GM12878 (cell line): ENCODE data around the gene PSMC4.

Source experiments
- EP300 ChIP-seq, 2 experiments: fragments of 150-350 bp in 1 of 2; IDR thresholded peaks; 2 replicates each; pipeline ENCODE4 v1.6.1; 2011 to 2012; ENCODE audit warnings: low read depth in 2 of 2, low read length in 2 of 2, borderline replicate concordance in 1 of 2, improper control_type of control experiment in 1 of 2, inconsistent platforms in 1 of 2; ENCODE audit not compliant: control insufficient read depth in 1 of 2
- TAF1 ChIP-seq: IDR thresholded peaks from 2 replicates; pipeline ENCODE4 v1.6.1; 2011; ENCODE audit warnings: mild to moderate bottlenecking, low read depth, low read length, borderline replicate concordance
- TF ChIP-seq, protein P1 (sequence below), 3 experiments: IDR thresholded peaks in 2 of 3; conservative IDR thresholded peaks in 1 of 3; 2 replicates each; pipeline ENCODE4 v1.5.1; 2011; ENCODE audit warnings: low read depth in 3 of 3, low read length in 3 of 3, mild to moderate bottlenecking in 3 of 3, control low read depth in 2 of 3, moderate library complexity in 2 of 3, inconsistent platforms in 1 of 3, mixed read lengths in 1 of 3; ENCODE audit not compliant: control insufficient read depth in 2 of 3, insufficient read depth in 1 of 3; ENCODE audit errors: extremely low read depth in 1 of 3
- TF ChIP-seq, protein P2 (sequence below): IDR thresholded peaks from 2 replicates; pipeline ENCODE4 v1.6.1; 2012; ENCODE audit warnings: mild to moderate bottlenecking, low read depth, low read length
- TF ChIP-seq, protein P3 (sequence below): IDR thresholded peaks from 2 replicates; pipeline ENCODE4 v1.6.1; 2012; ENCODE audit warnings: low read depth, low read length, improper control_type of control experiment

DNA sequence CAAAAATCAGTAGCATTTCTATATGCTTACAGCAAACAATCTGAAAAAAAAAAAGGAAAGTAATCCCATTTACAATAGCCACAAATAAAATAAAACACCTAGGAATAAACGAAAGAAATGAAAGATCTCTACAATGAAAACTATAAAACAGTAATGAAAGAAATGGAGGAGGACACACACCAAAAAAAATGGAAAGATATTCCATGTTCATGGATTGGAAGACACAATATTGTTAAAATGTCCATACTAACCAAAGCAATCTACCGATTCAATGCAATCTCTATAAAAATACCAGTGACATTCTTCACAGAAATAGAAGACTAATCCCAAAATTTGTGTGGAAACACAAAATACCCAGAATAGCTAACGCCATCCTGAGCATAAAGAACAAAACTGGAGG lies 41.2 kb upstream of the PSMC4 start:
- TF ChIP-seq EP300 (IDR thresholded peaks at IDR 0.05; ENCODE audit: borderline replicate concordance in 1 of 2, control insufficient read depth in 1 of 2, low read depth in 2 of 2, low read length in 2 of 2) (no peak), TAF1 (no peak)
- TF ChIP-seq, protein P1, sequence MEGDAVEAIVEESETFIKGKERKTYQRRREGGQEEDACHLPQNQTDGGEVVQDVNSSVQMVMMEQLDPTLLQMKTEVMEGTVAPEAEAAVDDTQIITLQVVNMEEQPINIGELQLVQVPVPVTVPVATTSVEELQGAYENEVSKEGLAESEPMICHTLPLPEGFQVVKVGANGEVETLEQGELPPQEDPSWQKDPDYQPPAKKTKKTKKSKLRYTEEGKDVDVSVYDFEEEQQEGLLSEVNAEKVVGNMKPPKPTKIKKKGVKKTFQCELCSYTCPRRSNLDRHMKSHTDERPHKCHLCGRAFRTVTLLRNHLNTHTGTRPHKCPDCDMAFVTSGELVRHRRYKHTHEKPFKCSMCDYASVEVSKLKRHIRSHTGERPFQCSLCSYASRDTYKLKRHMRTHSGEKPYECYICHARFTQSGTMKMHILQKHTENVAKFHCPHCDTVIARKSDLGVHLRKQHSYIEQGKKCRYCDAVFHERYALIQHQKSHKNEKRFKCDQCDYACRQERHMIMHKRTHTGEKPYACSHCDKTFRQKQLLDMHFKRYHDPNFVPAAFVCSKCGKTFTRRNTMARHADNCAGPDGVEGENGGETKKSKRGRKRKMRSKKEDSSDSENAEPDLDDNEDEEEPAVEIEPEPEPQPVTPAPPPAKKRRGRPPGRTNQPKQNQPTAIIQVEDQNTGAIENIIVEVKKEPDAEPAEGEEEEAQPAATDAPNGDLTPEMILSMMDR (IDR thresholded peaks at IDR 0.05 in 2 of 3, conservative IDR thresholded peaks at IDR 0.05 in 1 of 3; ENCODE audit: control insufficient read depth in 2 of 3, extremely low read depth in 1 of 3, insufficient read depth in 1 of 3, low read depth in 3 of 3, low read length in 3 of 3), result no peak
- TF ChIP-seq, protein P2, sequence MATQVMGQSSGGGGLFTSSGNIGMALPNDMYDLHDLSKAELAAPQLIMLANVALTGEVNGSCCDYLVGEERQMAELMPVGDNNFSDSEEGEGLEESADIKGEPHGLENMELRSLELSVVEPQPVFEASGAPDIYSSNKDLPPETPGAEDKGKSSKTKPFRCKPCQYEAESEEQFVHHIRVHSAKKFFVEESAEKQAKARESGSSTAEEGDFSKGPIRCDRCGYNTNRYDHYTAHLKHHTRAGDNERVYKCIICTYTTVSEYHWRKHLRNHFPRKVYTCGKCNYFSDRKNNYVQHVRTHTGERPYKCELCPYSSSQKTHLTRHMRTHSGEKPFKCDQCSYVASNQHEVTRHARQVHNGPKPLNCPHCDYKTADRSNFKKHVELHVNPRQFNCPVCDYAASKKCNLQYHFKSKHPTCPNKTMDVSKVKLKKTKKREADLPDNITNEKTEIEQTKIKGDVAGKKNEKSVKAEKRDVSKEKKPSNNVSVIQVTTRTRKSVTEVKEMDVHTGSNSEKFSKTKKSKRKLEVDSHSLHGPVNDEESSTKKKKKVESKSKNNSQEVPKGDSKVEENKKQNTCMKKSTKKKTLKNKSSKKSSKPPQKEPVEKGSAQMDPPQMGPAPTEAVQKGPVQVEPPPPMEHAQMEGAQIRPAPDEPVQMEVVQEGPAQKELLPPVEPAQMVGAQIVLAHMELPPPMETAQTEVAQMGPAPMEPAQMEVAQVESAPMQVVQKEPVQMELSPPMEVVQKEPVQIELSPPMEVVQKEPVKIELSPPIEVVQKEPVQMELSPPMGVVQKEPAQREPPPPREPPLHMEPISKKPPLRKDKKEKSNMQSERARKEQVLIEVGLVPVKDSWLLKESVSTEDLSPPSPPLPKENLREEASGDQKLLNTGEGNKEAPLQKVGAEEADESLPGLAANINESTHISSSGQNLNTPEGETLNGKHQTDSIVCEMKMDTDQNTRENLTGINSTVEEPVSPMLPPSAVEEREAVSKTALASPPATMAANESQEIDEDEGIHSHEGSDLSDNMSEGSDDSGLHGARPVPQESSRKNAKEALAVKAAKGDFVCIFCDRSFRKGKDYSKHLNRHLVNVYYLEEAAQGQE, result no peak
- TF ChIP-seq, protein P3, sequence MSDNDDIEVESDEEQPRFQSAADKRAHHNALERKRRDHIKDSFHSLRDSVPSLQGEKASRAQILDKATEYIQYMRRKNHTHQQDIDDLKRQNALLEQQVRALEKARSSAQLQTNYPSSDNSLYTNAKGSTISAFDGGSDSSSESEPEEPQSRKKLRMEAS, result no peak
